Upper lobe of left lung (tissue), 4 donors: Measurements from ENCODE around the gene ERI2.
"Not testable (repeated sequence)": the region's sequence is repeated elsewhere in the genome, so short reads cannot be mapped to it uniquely, and the experiment has no call there.

Source experiments
- CTCF ChIP-seq, 6 experiments: fragments of 450-650 bp in 4 of 6; fragments of 200-600 bp in 2 of 6; sonication (generic) in 2 of 6; IDR thresholded peaks; one replicate each; pipeline ENCODE4 v1.5.1; 2016 to 2019; ENCODE audit warnings: antibody characterized with exemption in 6 of 6
- POLR2A ChIP-seq, 4 donors: fragments of 450-650 bp; IDR thresholded peaks; one replicate each; pipeline ENCODE4 v1.5.1; 2016 to 2017; ENCODE audit warnings: antibody characterized with exemption in 4 of 4, mild to moderate bottlenecking in 2 of 4

- not testable (repeated sequence) for TF ChIP-seq CTCF, POLR2A (IDR thresholded peaks at IDR 0.05)
Observed at GRCh38 chr16:20805684-20806167, 546 bp downstream of the ERI2 start.
